ENCODE results near the gene BEST4. TPM values are rescaled to one million over a fixed set of nuclear protein-coding genes. Genes with fewer than 3 reads are reported as not detected.

Gene BEST4
- total and polyA plus RNA-seq, 2 donors (not counting 1 experiment from before 2014, with no cell fraction given) = 0.30 to 1.3 TPM

DNA sequence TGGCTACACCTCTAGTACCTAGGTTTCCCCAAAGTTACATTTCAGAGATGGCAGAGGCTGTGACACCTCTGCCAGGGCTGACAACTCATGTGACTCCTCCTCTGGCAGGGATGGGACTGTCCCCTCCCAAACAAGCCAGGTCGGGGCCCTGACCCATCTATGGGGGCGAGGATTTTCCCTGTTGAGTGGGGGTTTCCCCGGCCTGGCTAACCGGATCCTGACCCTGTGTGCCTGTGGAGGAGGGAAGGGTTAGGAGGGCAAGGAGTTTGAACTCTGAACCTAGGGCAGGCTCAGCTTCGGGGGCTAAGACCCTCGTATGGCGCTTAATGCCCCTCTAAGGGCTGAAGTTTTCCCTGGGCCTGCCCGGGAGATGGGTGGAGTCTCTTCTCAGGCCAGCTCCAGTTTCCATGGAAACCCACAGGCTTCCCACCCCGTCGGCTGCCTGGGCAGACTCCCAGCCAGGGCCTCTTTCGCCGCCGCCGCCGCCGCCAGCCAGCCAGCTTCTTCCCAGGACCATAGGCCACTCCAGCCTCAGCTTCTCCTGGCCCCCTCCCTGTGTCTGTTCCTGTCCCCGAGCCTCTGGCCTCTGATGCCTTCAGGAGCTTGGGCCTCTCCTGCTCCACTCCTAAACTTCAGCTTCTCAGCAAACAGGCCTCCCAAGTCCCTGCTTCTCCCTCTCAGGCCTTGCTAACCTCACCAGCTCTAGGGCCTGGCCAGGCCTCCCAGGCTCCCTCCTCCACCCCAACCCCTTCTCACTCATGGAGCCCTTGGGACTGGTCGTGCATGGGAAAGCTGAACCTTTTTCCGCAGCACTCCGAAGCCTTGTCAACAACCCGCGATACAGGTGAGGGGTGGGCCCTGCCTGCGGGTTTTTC, 20.3 kb upstream of the BEST4 start, which contains the start of gene BTBD19:
BTBD19 (plus strand) TSS at position 461 of the 875 bp plus-strand sequence; CDS start at position 759, 298 bp downstream.
- no peak for DNase-seq
- CTCF ChIA-PET = interaction anchor here (1.3 to 3.9 kb wide), 8 partner anchors 8 to 495 kb away, joined by 4 to 40 read pairs (median 8); partner anchors contain the start of genes PLK3 and RNU5D-1
- Mint-ChIP-seq H3K9me3 (ENCODE audit: insufficient read depth) (no peaks in the 10 kb centered on the region), H3K4me1 (peaks cover 58% of the 10 kb centered on the region), H3K27ac (peak within 1 kb of the TSS; percentile 99), H3K27me3 (no peaks in the 10 kb centered on the region), H3K4me3 (peak within 1 kb of the TSS; percentile 74)
- Histone ChIP-seq H3K4me2 (replicated peaks; ENCODE audit: low read depth, low read length, poor library complexity, severe bottlenecking) (peak within 1 kb of the TSS; percentile 68), H3K4me3 (ENCODE audit: control extremely low read depth in 1 of 5, extremely low read depth in 1 of 5, insufficient read depth in 1 of 5, low read depth in 2 of 5, low read length in 4 of 5) (peak within 1 kb of the TSS in 1 of 5 experiments; percentile 10), H3K36me3 (replicated peaks in 1 of 2; ENCODE audit: control extremely low read depth in 1 of 2, control insufficient read depth in 1 of 2, extremely low read depth in 1 of 2, insufficient read depth in 2 of 2, low read length in 1 of 2) (peaks cover 0 to 14% of the 10 kb centered on the region in 2 experiments), H2AFZ (ENCODE audit: insufficient read depth, low read depth, low read length, poor library complexity, severe bottlenecking) (peak within 1 kb of the TSS; percentile 30), H3K27me3 (replicated peaks in 1 of 4; ENCODE audit: control extremely low read depth in 1 of 4, control insufficient read depth in 3 of 4, insufficient read depth in 4 of 4, low read length in 3 of 4) (no peaks in the 10 kb centered on the region), H3K79me2 (ENCODE audit: control insufficient read depth, insufficient read depth, low read length) (no peaks in the 10 kb centered on the region), H3K4me1 (ENCODE audit: control insufficient read depth in 2 of 2, insufficient read depth in 2 of 2, low read length in 2 of 2) (peaks cover 44 to 54% of the 10 kb centered on the region in 2 donors), H4K20me1 (ENCODE audit: control insufficient read depth, insufficient read depth, low read length, poor library complexity, severe bottlenecking) (no peaks in the 10 kb centered on the region), H3K9ac (ENCODE audit: low read length) (peak within 1 kb of the TSS; percentile 7), H3K27ac (ENCODE audit: low read length in 2 of 2) (peak within 1 kb of the TSS; percentile 91 to 95), H3K9me3 (ENCODE audit: control extremely low read depth in 1 of 3, control insufficient read depth in 2 of 3, insufficient read depth in 1 of 3, low read length in 2 of 3) (peaks cover 0 to 3% (median 0%) of the 10 kb centered on the region in 3 donors)
- WGBS (ENCODE audit: insufficient coverage) = 52% methylated on average over 22 of the region's 23 CpGs
- intact Hi-C loops (cut with micrococcal nuclease) = no loop called here
- no peak for TF ChIP-seq EZH2 (IDR thresholded peaks at IDR 0.05; ENCODE audit: borderline replicate concordance, insufficient read depth, low read depth, low read length, poor library complexity, severe bottlenecking)
- TF ChIP-seq, protein P1, sequence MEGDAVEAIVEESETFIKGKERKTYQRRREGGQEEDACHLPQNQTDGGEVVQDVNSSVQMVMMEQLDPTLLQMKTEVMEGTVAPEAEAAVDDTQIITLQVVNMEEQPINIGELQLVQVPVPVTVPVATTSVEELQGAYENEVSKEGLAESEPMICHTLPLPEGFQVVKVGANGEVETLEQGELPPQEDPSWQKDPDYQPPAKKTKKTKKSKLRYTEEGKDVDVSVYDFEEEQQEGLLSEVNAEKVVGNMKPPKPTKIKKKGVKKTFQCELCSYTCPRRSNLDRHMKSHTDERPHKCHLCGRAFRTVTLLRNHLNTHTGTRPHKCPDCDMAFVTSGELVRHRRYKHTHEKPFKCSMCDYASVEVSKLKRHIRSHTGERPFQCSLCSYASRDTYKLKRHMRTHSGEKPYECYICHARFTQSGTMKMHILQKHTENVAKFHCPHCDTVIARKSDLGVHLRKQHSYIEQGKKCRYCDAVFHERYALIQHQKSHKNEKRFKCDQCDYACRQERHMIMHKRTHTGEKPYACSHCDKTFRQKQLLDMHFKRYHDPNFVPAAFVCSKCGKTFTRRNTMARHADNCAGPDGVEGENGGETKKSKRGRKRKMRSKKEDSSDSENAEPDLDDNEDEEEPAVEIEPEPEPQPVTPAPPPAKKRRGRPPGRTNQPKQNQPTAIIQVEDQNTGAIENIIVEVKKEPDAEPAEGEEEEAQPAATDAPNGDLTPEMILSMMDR (IDR thresholded peaks at IDR 0.05) = no peak
- POLR2A ChIA-PET = interaction anchor here (0.6 to 4.3 kb wide), 10 partner anchors 8 to 495 kb away, joined by 3 to 59 read pairs (median 4); partner anchors contain the start of genes PLK3 and RPS8
- peak; percentile 35 for ATAC-seq (ENCODE audit: low read depth)
